22Rv1 (cell line): ENCODE data around the gene FBXO10.

Source experiments
- ZFX ChIP-seq: fragments of 450-650 bp; IDR thresholded peaks from 2 replicates; pipeline ENCODE4 v1.6.1; 2017; ENCODE audit warnings: antibody characterized with exemption, borderline replicate concordance
- TF ChIP-seq, protein P1 (sequence below): fragments of 450-650 bp; IDR thresholded peaks from 2 replicates; pipeline ENCODE4 v1.5.1; 2017; ENCODE audit warnings: mild to moderate bottlenecking

DNA sequence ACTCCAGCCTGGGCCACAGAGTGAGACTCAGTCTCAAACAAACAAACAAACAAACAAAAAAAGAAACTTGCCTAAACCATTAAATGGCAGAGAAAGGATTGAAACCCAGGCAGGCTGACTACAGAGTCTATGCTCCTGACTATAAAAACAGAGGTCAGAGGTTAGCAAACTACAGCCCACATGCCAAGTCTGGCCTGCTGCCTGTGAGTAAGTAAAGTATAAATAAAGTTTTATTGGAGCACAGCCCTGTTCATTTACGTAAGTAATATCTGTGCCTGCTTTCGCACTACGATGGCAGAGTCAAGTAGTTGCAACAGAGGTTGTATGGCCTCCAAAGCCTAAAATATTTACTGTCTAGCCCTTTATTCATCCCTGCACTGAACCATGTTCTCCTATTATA lies 78.9 kb downstream of the FBXO10 start:
- TF ChIP-seq, protein P1, sequence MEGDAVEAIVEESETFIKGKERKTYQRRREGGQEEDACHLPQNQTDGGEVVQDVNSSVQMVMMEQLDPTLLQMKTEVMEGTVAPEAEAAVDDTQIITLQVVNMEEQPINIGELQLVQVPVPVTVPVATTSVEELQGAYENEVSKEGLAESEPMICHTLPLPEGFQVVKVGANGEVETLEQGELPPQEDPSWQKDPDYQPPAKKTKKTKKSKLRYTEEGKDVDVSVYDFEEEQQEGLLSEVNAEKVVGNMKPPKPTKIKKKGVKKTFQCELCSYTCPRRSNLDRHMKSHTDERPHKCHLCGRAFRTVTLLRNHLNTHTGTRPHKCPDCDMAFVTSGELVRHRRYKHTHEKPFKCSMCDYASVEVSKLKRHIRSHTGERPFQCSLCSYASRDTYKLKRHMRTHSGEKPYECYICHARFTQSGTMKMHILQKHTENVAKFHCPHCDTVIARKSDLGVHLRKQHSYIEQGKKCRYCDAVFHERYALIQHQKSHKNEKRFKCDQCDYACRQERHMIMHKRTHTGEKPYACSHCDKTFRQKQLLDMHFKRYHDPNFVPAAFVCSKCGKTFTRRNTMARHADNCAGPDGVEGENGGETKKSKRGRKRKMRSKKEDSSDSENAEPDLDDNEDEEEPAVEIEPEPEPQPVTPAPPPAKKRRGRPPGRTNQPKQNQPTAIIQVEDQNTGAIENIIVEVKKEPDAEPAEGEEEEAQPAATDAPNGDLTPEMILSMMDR = no peak
- no peak for TF ChIP-seq ZFX
